HG02610 (cell line): Measurements from ENCODE around the gene PDIA5.

Experiments used
- ATAC-seq: cut with Tn5 transposase; IDR thresholded peaks from one replicate; pipeline ENCODE4 v1.9.1; 2021; ENCODE audit warnings: mild to moderate bottlenecking, moderate library complexity; ENCODE audit not compliant: unreplicated experiment

PDIA5 gene

GRCh38 chr3:123039178-123039577 lies 27.6 kb upstream of the PDIA5 start:
- no peak for ATAC-seq

GRCh38 chr3:123042413-123042812 lies 24.4 kb upstream of the PDIA5 start:
- no peak for ATAC-seq

- ATAC-seq: no peak
Observed at GRCh38 chr3:123044981-123045763, 21.7 kb upstream of the PDIA5 start.

GRCh38 chr3:123046262-123047061 lies 20.4 kb upstream of the PDIA5 start:
- no peak for ATAC-seq

DNA sequence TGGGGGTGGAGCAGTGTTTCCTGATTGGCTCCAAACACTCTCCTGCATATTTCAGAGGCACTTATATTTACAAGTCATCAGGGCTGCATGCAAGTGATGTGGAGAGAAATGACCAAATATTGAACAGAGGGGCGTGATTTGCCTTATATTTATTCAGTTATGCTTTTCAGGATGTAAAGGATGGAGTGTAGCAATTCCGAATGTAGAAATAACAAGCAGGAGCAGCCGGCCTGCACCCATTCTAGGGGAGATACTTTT lies 19.8 kb upstream of the PDIA5 start:
- ATAC-seq: no peak

GRCh38 chr3:123048480-123049237 lies 18.2 kb upstream of the PDIA5 start:
- ATAC-seq: no peak

DNA sequence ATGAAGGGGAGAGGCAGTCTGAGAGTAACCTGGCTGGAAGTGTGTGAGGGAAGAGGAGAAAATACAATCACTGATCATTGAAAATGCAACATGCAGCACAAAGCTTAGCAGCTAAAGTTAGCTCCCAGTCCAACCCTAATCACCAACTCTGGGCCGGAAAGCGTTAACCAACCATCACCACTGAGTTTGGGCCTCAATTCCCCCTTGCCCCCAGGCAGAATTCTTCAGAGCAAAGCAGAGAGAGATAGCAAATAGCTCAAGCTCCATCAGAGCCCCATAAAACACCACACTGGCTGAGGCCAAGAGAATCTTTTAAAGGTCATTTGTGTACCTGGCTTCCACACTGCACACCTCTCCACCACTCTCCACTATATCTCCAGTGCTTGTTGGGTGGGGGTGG lies 16.2 kb upstream of the PDIA5 start:
- no peak for ATAC-seq

- ATAC-seq: no peak
Observed at GRCh38 chr3:123053107-123053506, 13.7 kb upstream of the PDIA5 start.

DNA sequence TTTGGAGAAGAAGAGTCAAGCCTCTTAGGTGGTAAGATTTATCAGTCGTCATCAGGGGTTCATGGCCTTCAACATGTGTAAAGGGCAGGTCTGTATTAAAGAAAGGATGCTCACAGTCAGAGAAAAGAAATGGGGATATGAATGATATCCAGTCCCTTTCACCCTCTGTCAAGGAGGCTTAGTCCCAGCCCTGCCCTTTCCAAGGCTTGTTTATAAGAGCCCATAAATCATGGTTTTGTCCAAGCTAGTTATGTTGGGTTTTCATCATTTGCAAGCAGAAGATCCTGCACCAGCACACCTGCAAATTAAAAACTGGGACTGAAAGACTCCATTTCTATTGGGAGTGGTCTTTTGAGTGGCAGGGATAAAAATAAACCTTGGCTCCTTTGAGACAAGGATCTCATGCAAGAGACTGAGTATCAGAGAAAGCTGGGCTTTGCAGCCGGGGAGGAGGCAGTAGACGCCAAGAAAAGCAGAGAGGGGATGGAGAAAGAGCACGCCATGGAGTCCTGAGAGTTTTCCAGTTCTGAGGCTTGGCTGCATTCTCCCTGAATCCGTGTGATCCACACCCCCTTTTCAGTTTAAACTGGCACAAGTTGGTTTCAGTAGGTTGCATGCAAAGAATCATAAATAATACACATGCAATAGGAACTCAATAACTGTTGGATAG lies 12.6 kb upstream of the PDIA5 start:
- no peak for ATAC-seq

- ATAC-seq: no peak
Observed at GRCh38 chr3:123054931-123055330, 11.9 kb upstream of the PDIA5 start.

GRCh38 chr3:123055352-123055751 lies 11.5 kb upstream of the PDIA5 start:
- no peak for ATAC-seq

GRCh38 chr3:123058505-123058904 lies 8.3 kb upstream of the PDIA5 start:
- no peak for ATAC-seq

- no peak for ATAC-seq
Observed at GRCh38 chr3:123060054-123060453, 6.8 kb upstream of the PDIA5 start.

GRCh38 chr3:123061856-123062255 lies 5.0 kb upstream of the PDIA5 start:
- no peak for ATAC-seq

DNA sequence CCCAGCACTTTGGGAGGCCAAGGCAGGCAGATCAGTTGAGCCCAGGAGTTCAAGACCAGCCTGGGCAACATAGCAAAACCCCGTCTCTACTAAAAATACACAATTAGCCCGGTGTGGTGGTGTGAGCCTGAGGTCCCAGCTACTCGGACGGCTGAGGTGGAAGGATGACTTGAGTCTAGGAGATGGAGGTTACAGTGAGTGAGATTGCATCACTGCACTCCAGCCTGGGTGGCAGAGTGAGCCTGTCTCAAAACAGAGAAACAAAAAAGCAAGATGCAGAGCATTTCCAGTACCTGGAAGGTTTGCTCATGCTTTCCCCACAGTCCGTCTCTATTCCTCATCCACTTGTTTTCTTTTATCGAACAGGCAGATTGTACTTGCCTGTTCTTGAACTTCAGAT lies 3.8 kb upstream of the PDIA5 start:
- no peak for ATAC-seq

DNA sequence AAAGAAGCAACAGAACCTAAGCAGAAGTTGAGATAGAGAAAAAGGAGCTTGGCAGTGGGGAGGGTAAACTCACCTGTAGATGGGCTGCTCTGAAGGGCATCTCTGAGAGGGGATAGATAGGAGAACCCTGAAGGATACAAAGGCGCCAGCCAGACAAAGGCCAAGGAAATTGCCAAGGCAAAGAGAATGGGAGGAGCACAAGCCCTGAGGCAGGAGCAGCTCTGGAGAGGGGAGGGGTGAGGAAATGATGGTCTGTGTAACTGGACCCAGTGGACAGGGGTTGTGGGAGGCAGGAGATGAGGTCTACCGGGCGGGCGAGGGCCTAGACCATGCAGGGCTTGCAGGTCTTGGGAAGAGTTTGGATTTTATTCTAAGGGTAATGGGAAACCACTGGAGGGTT lies 2.3 kb upstream of the PDIA5 start:
- no peak for ATAC-seq

DNA sequence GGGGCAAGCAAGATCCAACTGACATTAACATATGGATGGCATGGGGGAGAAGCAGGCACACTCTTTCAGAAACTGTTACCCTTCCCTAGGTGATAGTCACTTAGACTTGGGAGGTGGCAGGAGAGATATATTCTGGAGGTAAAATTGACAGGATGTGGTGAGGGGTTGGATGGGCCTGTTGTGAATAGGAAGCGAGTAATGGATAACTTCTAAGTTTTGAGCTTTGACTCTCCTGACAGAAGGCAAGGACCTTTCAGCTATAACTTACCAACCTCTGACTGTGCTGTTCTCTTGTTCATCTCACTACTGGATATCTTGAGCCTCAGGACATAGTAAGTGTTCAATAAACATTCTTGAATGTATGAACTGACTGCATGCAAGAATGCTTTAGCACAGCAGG lies 1.9 kb upstream of the PDIA5 start:
- no peak for ATAC-seq

DNA sequence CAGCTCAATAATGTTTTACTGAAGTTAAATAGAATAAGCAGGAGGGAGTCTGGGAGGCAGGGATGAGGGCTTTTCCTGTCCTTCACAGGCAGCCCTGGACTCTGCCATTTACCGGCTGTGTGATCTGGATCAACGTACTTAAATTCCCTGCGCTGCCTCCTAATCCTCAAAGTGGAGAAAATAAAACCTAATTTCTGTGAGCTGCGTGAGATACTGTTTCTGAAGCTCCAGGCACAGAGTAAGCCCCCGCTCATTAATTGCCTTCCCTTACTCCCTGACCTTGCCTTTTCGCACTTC lies 278 bp upstream of the PDIA5 start:
- ATAC-seq: no peak

DNA sequence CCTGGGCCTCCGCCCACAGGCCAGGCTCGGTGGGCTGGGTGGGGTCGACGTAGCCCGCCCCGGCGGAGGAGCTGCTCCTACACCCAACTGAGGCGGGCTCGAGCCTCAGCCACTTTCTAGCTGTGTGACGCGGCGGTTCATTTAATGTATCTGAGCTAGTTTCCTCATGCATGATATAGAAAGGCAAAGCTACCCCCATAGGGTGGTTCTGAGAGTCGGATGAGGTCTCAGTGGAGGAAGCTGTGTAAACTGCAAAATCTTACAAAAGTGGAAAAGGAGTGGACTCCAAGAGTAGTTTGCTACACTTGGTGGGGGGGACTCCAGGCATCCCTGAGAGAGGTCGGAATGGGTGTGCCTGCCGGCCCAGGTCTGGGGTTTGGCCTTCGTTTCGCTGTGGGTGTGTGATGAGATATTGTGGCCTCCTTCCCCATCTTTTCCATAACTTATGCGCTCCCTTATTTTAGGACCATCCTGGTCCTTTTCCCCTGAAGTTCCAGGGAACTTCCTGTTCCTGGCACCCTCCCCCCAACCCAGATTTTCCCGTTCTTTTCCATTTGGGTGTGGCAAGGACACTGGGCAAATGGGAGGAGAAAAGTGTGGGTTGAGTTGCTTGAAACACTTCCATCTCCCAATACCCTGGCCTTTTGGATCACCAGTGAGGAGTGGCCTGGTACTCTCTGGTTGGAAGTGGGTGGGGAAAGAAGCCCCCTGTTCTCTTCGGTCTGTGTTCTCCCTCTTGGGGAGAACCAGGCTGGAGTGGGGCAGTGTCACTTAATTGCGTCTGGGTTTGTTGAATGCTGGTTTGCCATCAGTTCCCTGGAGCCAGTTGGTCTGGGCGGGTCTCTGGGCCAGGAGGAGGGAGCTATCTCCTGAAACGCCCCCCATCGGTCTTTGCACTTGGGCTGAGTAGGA lies 1.1 kb downstream of the PDIA5 start:
- ATAC-seq: no peak

GRCh38 chr3:123068601-123069381 lies 2.0 kb downstream of the PDIA5 start:
- ATAC-seq: no peak
